Left lung (tissue), 10 donors: ENCODE results near the gene HSPA4L. TPM values are rescaled to one million over a fixed set of nuclear protein-coding genes. Genes with fewer than 3 reads are reported as not detected.

Source experiments
- ATAC-seq: fragments of 200-7000 bp; cut with Tn5 transposase; one replicate; pipeline ENCODE4 v1.9.1; 2020; ENCODE audit warnings: moderate library complexity
- DNase-seq, 4 donors: peaks; one replicate each; pipeline ENCODE4 v3.0.0-alpha.2; 2013 to 2020
- H3K27ac ChIP-seq, 2 donors: fragments of 200-600 bp; sonication (generic) in 1 of 2; one replicate each; pipeline versions ENCODE4 v1.5.0 to v1.8.0; 2020 to 2021
- H3K27me3 ChIP-seq, 2 donors: fragments of 200-600 bp; sonication (generic) in 1 of 2; one replicate each; pipeline versions ENCODE4 v1.5.0 to v1.8.0; 2020 to 2021
- H3K36me3 ChIP-seq, 2 donors: fragments of 200-600 bp; sonication (generic) in 1 of 2; one replicate each; pipeline versions ENCODE4 v1.5.0 to v1.8.0; 2020 to 2021
- H3K4me1 ChIP-seq, 2 donors: fragments of 200-600 bp; one replicate each; pipeline ENCODE4 v1.8.0; 2021
- H3K4me3 ChIP-seq, 2 donors: fragments of 200-600 bp; sonication (generic) in 1 of 2; one replicate each; pipeline versions ENCODE4 v1.5.0 to v1.8.0; 2020 to 2021; ENCODE audit warnings: mild to moderate bottlenecking in 1 of 2
- H3K9me3 ChIP-seq, 2 donors: fragments of 200-600 bp; sonication (generic) in 1 of 2; one replicate each; pipeline versions ENCODE4 v1.5.0 to v1.8.0; 2020 to 2021
- CTCF ChIP-seq, 2 donors: fragments of 200-600 bp; sonication (generic) in 1 of 2; IDR thresholded peaks; one replicate each; pipeline versions ENCODE4 v1.5.0 to v1.8.0; 2021; ENCODE audit warnings: antibody characterized with exemption in 2 of 2
- intact Hi-C, 2 donors: fragments of 100-400 bp; cut with DNase I; formaldehyde crosslinking; loops; one replicate each; pipeline versions ENCODE4 v1.11.2 to v1.14.2; 2022
- polyA plus RNA-seq, 6 donors: library from polyadenylated mRNA; unstranded; fragments of 120-200 nt; gene quantifications; one replicate each; pipeline ENCODE4 v1.2.1, GENCODE V29; 2013; ENCODE audit not compliant: insufficient read length in 6 of 6
- total RNA-seq, 2 donors: library from RNA; stranded (reverse); fragmentation: NEBNext Ultra II Directional; extraction: Animal tissue kit (Norgen Biotek cat#: 25700); gene quantifications; one replicate each; pipeline ENCODE4 v1.2.1, GENCODE V29; 2021
- donor health status: DM: no; HTN: yes; CAD: no.
- donor health status: DM: no; HTN: no; CAD: no.

Gene HSPA4L
- total and polyA plus RNA-seq, 8 donors = 6.1 to 201 (median 8.0) TPM

GRCh38 chr4:127880763-127881562 lies 98.8 kb downstream of the HSPA4L start, which contains the start of gene PLK4:
Gene PLK4 (plus strand): TSS chr4:127880893. CDS start chr4:127881135, 242 bp downstream.
- Histone ChIP-seq H3K9me3 (no peaks in the 10 kb centered on the region), H3K4me3 (peak within 1 kb of the TSS; percentile 83 to 84), H3K36me3 (peaks cover 0 to 3% of the 10 kb centered on the region in 2 donors), H3K27ac (peak within 1 kb of the TSS; percentile 80 to 91), H3K27me3 (no peaks in the 10 kb centered on the region), H3K4me1 (peaks cover 0 to 15% of the 10 kb centered on the region in 2 donors)
- TF ChIP-seq CTCF (IDR thresholded peaks at IDR 0.05) = no peak
- peak; percentile 95 to 99 (median 98) for DNase-seq
- peak; percentile 95 for ATAC-seq
- intact Hi-C loops = no loop called here

- Histone ChIP-seq H3K4me3 (peak overlapping the region; percentile 83 to 84), H3K27me3 (no peaks in the 10 kb centered on the region), H3K9me3 (no peaks in the 10 kb centered on the region), H3K36me3 (peaks cover 0 to 8% of the 10 kb centered on the region in 2 donors), H3K4me1 (peaks cover 0 to 15% of the 10 kb centered on the region in 2 donors), H3K27ac (peak overlapping the region in 1 of 2 donors; percentile 91)
- intact Hi-C loops = no loop called here
- DNase-seq (no peak), ATAC-seq (peak; percentile 81)
- TF ChIP-seq CTCF (IDR thresholded peaks at IDR 0.05) = no peak
These were observed 99.4 kb downstream of the HSPA4L start for GRCh38 chr4:127881563-127881864.

- TF ChIP-seq CTCF (IDR thresholded peaks at IDR 0.05) = no peak
- Histone ChIP-seq H3K27ac (no peak overlapping the region), H3K4me3 (no peak overlapping the region), H3K27me3 (no peaks in the 10 kb centered on the region), H3K36me3 (peaks cover 0 to 8% of the 10 kb centered on the region in 2 donors), H3K4me1 (no peaks in the 10 kb centered on the region), H3K9me3 (no peaks in the 10 kb centered on the region)
- no peak for ATAC-seq
- intact Hi-C loops = no loop called here
- no peak for DNase-seq
These were observed 106.4 kb downstream of the HSPA4L start for GRCh38 chr4:127888559-127888958.

- Histone ChIP-seq H3K9me3 (no peaks in the 10 kb centered on the region), H3K4me1 (no peaks in the 10 kb centered on the region), H3K36me3 (peaks cover 0 to 14% of the 10 kb centered on the region in 2 donors), H3K4me3 (no peak overlapping the region), H3K27me3 (no peaks in the 10 kb centered on the region), H3K27ac (no peak overlapping the region)
- intact Hi-C loops = no loop called here
- DNase-seq = no peak
- ATAC-seq = no peak
- no peak for TF ChIP-seq CTCF (IDR thresholded peaks at IDR 0.05)
These were observed 107.8 kb downstream of the HSPA4L start for GRCh38 chr4:127889903-127890302.

Other genes starting within 250 kb of the HSPA4L start
- gene INTU, start 149.4 kb upstream of the HSPA4L start, total RNA-seq = 10 to 100 TPM in 1 of 2 donors, 1 to 10 TPM in 1; 8.8 to 11.6 TPM
- gene INTU, start 149.4 kb upstream of the HSPA4L start, polyA plus RNA-seq = 10 to 100 TPM; 27.1 to 48.2 (median 33.5) TPM
- gene SLC25A31, start 51.9 kb upstream of the HSPA4L start, total RNA-seq = not detected
- gene SLC25A31, start 51.9 kb upstream of the HSPA4L start, polyA plus RNA-seq = under 1 TPM in 2 of 6 donors, not detected in 4; 0.10 TPM
- gene PLK4, start 98.6 kb downstream of the HSPA4L start, total RNA-seq = 1 to 10 TPM; 4.7 to 5.8 TPM
- 10 to 100 TPM; 20.2 to 35.3 (median 27.9) TPM for gene PLK4, start 98.6 kb downstream of the HSPA4L start, polyA plus RNA-seq
- gene MFSD8, start 182.9 kb downstream of the HSPA4L start, total RNA-seq = 10 to 100 TPM; 18.3 to 21.5 TPM
- 10 to 100 TPM; 26.5 to 37.2 (median 31.4) TPM for gene MFSD8, start 182.9 kb downstream of the HSPA4L start, polyA plus RNA-seq
- gene ABHD18, start 183.1 kb downstream of the HSPA4L start, total RNA-seq = 10 to 100 TPM; 11.9 to 15.9 TPM
- 10 to 100 TPM; 16.3 to 22.4 (median 17.7) TPM for gene ABHD18, start 183.1 kb downstream of the HSPA4L start, polyA plus RNA-seq